Neural cell (in vitro differentiated cells): ENCODE measurements around the gene POFUT1. TPM values are rescaled to one million over a fixed set of nuclear protein-coding genes. Genes with fewer than 3 reads are reported as not detected.
A peak's percentile ranks its signal among the peaks of the same experiment; 100 is the strongest.

Source experiments
- H2AFZ ChIP-seq: fragments of 200-600, 300-800 bp; sonication (generic), shearing (Covaris generic); 2 replicates; pipeline ENCODE4 v1.6.0; 2014; ENCODE audit warnings: low read depth, mild to moderate bottlenecking, antibody characterized with exemption, low read length, moderate library complexity
- H3F3A ChIP-seq: fragments of 200-600 bp; shearing (Covaris generic); 2 replicates; pipeline ENCODE4 v1.6.1; 2016; ENCODE audit warnings: mild to moderate bottlenecking, moderate library complexity, mixed read lengths, antibody characterized with exemption, low read length; ENCODE audit not compliant: insufficient read depth, poor library complexity, severe bottlenecking
- H3K27ac ChIP-seq: fragments of 200-600, 300-800 bp; sonication (generic), shearing (Covaris generic); 2 replicates; pipeline ENCODE4 v1.5.1; 2014; ENCODE audit warnings: mild to moderate bottlenecking, low read length, moderate library complexity
- H3K27me3 ChIP-seq: fragments of 300-800, 200-600 bp; sonication (generic), shearing (Covaris generic); 2 replicates; pipeline ENCODE4 v1.6.0; 2014; ENCODE audit warnings: mild to moderate bottlenecking, low read depth, low read length, moderate library complexity; ENCODE audit not compliant: insufficient read depth
- H3K36me3 ChIP-seq: fragments of 300-800, 200-600 bp; sonication (generic), shearing (Covaris generic); 2 replicates; pipeline ENCODE4 v1.5.1; 2014; ENCODE audit warnings: mild to moderate bottlenecking, antibody characterized with exemption, low read length, moderate library complexity; ENCODE audit not compliant: insufficient read depth
- H3K4me2 ChIP-seq: fragments of 300-800, 200-600 bp; sonication (generic), shearing (Covaris generic); 2 replicates; pipeline ENCODE4 v1.6.0; 2014; ENCODE audit warnings: mild to moderate bottlenecking, low read length
- H3K4me3 ChIP-seq: fragments of 300-800, 200-600 bp; sonication (generic), shearing (Covaris generic); 2 replicates; pipeline ENCODE4 v1.5.1; 2014; ENCODE audit warnings: mild to moderate bottlenecking, low read length, moderate library complexity
- H3K79me2 ChIP-seq: fragments of 200-600 bp; shearing (Covaris generic); replicated peaks from 2 replicates; pipeline ENCODE4 v1.6.0; 2014; ENCODE audit warnings: mild to moderate bottlenecking, low read length, moderate library complexity; ENCODE audit not compliant: insufficient read depth
- H3K9ac ChIP-seq: fragments of 300-800, 200-600 bp; sonication (generic), shearing (Covaris generic); 2 replicates; pipeline ENCODE4 v1.6.1; 2016; ENCODE audit warnings: mild to moderate bottlenecking, low read length, mixed read lengths
- H3K9me2 ChIP-seq: fragments of 200-600 bp; shearing (Covaris generic); 2 replicates; pipeline ENCODE4 v1.6.1; 2016; ENCODE audit warnings: mild to moderate bottlenecking, low read length, mixed read lengths; ENCODE audit not compliant: insufficient read depth
- H3K9me3 ChIP-seq: fragments of 200-600, 300-800 bp; sonication (generic), shearing (Covaris generic); 2 replicates; pipeline ENCODE4 v1.6.1; 2016; ENCODE audit warnings: mild to moderate bottlenecking, mixed run types, low read length, moderate library complexity, mixed read lengths
- H4K20me1 ChIP-seq: fragments of 200-600 bp; shearing (Covaris generic); 2 replicates; pipeline ENCODE4 v1.6.1; 2016; ENCODE audit warnings: mild to moderate bottlenecking, mixed run types; ENCODE audit not compliant: insufficient read depth
- EP300 ChIP-seq: fragments of 450-650 bp; conservative IDR thresholded peaks from 2 replicates; pipeline ENCODE4 v1.6.1; 2014; ENCODE audit warnings: antibody characterized with exemption, mild to moderate bottlenecking, moderate library complexity; ENCODE audit not compliant: poor library complexity, severe bottlenecking
- EZH2 ChIP-seq: fragments of 200-600, 300-800 bp; shearing (Covaris generic), sonication (generic); IDR thresholded peaks from 2 replicates; pipeline ENCODE4 v1.6.1; 2014; ENCODE audit warnings: antibody characterized with exemption, low read length, borderline replicate concordance, mild to moderate bottlenecking; ENCODE audit not compliant: insufficient read depth, poor library complexity, severe bottlenecking
- MXI1 ChIP-seq: fragments of 450-650 bp; conservative IDR thresholded peaks from 2 replicates; pipeline ENCODE4 v1.6.1; 2014; ENCODE audit warnings: antibody characterized with exemption, mild to moderate bottlenecking; ENCODE audit not compliant: poor library complexity, severe bottlenecking
- POLR2AphosphoS5 ChIP-seq: IDR thresholded peaks from 2 replicates; pipeline ENCODE4 v1.6.1; 2012
- RAD21 ChIP-seq: fragments of 450-650 bp; conservative IDR thresholded peaks from 2 replicates; pipeline ENCODE4 v1.6.1; 2014; ENCODE audit warnings: antibody characterized with exemption, mild to moderate bottlenecking, moderate library complexity
- SMC3 ChIP-seq: fragments of 450-650 bp; conservative IDR thresholded peaks from 2 replicates; pipeline ENCODE4 v1.6.1; 2014; ENCODE audit warnings: antibody characterized with exemption, mild to moderate bottlenecking, moderate library complexity; ENCODE audit not compliant: poor library complexity
- TAF1 ChIP-seq: IDR thresholded peaks from 2 replicates; pipeline ENCODE4 v1.6.1; 2012; ENCODE audit warnings: low read depth
- polyA plus RNA-seq: library from polyadenylated mRNA; depleted of rRNA; stranded (reverse); fragments of >200 nt; gene quantifications from 2 replicates; pipeline ENCODE4 v1.2.3, GENCODE V29; 2014
- TF ChIP-seq, protein P1 (sequence below): IDR thresholded peaks from 2 replicates; pipeline ENCODE4 v1.6.1; 2012; ENCODE audit warnings: borderline replicate concordance
- TF ChIP-seq, protein P2 (sequence below): fragments of 450-650 bp; IDR thresholded peaks from 2 replicates; pipeline ENCODE4 v1.5.1; 2014; ENCODE audit warnings: antibody characterized with exemption, mild to moderate bottlenecking, moderate library complexity; ENCODE audit not compliant: poor library complexity, severe bottlenecking

POFUT1 gene
- polyA plus RNA-seq, 1 donor from 2014 or later: 14.0 TPM

DNA sequence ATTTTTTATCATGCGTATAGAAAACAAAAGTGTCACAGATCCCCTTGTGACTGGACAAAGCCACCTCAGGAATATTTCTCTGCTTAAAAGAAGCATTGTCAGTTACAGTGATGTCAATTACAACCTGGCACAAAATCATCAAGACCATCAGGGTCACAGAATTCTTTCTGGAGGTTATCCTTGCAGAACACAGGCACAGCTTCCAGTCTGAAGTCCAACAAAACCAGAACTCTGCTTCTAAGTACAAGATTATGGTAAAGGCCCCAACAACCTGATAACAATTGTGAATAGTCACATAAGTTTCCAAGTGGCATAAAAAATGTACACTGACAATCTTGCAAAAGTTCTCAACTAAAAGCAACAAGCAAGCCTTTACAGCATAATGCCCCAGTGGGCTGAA lies 21.2 kb upstream of the POFUT1 start:
- Histone ChIP-seq H4K20me1 (no peaks in the 10 kb centered on the region), H3K27me3 (no peaks in the 10 kb centered on the region), H3K79me2 (no peaks in the 10 kb centered on the region), H3K36me3 (no peaks in the 10 kb centered on the region), H3F3A (no peaks in the 10 kb centered on the region), H3K4me2 (no peak overlapping the region), H3K9me2 (no peaks in the 10 kb centered on the region), H3K27ac (no peak overlapping the region), H3K9ac (no peak overlapping the region), H3K9me3 (no peaks in the 10 kb centered on the region), H3K4me3 (no peak overlapping the region), H2AFZ (no peak overlapping the region)
- TF ChIP-seq, protein P1, sequence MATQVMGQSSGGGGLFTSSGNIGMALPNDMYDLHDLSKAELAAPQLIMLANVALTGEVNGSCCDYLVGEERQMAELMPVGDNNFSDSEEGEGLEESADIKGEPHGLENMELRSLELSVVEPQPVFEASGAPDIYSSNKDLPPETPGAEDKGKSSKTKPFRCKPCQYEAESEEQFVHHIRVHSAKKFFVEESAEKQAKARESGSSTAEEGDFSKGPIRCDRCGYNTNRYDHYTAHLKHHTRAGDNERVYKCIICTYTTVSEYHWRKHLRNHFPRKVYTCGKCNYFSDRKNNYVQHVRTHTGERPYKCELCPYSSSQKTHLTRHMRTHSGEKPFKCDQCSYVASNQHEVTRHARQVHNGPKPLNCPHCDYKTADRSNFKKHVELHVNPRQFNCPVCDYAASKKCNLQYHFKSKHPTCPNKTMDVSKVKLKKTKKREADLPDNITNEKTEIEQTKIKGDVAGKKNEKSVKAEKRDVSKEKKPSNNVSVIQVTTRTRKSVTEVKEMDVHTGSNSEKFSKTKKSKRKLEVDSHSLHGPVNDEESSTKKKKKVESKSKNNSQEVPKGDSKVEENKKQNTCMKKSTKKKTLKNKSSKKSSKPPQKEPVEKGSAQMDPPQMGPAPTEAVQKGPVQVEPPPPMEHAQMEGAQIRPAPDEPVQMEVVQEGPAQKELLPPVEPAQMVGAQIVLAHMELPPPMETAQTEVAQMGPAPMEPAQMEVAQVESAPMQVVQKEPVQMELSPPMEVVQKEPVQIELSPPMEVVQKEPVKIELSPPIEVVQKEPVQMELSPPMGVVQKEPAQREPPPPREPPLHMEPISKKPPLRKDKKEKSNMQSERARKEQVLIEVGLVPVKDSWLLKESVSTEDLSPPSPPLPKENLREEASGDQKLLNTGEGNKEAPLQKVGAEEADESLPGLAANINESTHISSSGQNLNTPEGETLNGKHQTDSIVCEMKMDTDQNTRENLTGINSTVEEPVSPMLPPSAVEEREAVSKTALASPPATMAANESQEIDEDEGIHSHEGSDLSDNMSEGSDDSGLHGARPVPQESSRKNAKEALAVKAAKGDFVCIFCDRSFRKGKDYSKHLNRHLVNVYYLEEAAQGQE: no peak
- TF ChIP-seq, protein P2, sequence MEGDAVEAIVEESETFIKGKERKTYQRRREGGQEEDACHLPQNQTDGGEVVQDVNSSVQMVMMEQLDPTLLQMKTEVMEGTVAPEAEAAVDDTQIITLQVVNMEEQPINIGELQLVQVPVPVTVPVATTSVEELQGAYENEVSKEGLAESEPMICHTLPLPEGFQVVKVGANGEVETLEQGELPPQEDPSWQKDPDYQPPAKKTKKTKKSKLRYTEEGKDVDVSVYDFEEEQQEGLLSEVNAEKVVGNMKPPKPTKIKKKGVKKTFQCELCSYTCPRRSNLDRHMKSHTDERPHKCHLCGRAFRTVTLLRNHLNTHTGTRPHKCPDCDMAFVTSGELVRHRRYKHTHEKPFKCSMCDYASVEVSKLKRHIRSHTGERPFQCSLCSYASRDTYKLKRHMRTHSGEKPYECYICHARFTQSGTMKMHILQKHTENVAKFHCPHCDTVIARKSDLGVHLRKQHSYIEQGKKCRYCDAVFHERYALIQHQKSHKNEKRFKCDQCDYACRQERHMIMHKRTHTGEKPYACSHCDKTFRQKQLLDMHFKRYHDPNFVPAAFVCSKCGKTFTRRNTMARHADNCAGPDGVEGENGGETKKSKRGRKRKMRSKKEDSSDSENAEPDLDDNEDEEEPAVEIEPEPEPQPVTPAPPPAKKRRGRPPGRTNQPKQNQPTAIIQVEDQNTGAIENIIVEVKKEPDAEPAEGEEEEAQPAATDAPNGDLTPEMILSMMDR: no peak
- TF ChIP-seq MXI1 (no peak), POLR2AphosphoS5 (no peak), TAF1 (no peak), EP300 (no peak), SMC3 (no peak), EZH2 (no peak), RAD21 (no peak)

DNA sequence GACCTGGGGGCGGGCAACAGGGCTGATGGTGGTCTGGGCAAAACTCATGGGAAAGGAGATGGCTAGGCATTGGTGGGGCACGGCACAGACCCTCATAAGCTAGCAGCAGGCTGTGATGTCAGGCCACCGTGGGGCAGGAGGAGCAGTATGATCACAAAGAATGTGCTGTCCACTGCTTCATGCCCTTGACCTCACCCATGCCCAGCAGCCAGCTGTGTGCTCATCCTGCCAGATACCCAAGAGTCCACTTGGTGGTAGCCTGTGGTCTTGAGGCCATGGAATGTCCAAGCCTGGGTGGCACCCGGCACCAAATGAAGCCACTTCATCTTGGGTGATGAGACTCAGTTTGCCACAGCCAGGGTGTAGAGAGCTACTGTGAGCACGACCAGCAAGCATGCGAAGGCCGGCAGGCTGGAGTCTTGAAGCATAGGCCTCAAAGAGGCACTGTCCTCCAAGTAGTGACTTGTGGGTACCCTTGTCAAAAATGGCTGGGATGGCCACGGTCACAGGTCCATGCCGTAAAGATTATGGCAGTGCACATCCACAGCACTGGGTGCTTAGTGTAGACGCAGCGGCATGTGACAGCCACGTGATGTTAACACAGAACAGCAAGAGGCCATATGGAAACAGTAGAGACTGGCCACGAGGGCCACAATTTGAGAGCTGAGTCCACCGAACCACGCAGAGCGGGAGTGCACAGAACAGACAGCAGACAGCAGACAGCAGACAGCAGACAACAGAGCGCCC lies 19.1 kb upstream of the POFUT1 start:
- no peaks in the 10 kb centered on the region for H3K79me2 ChIP-seq
- no peaks in the 10 kb centered on the region for H3K9me3 ChIP-seq
- no peak overlapping the region for H3K4me2 ChIP-seq
- no peak overlapping the region for H3K9ac ChIP-seq
- no peaks in the 10 kb centered on the region for H4K20me1 ChIP-seq
- H3K27me3 ChIP-seq: no peaks in the 10 kb centered on the region
- H3K27ac ChIP-seq: no peak overlapping the region
- no peaks in the 10 kb centered on the region for H3K36me3 ChIP-seq
- no peaks in the 10 kb centered on the region for H3F3A ChIP-seq
- no peak overlapping the region for H2AFZ ChIP-seq
- TF ChIP-seq MXI1: no peak
- TF ChIP-seq RAD21: no peak
- no peak for TF ChIP-seq EP300
- TF ChIP-seq, protein P1: no peak
- TF ChIP-seq POLR2AphosphoS5: no peak
- TF ChIP-seq TAF1: no peak
- TF ChIP-seq, protein P2: no peak
- no peak for TF ChIP-seq SMC3
- TF ChIP-seq EZH2: no peak
- peak overlapping the region; percentile 67 for H3K4me3 ChIP-seq
- H3K9me2 ChIP-seq: no peaks in the 10 kb centered on the region
